Measurements from ENCODE around the gene CRISP1.
"Not testable (repeated sequence)": the region's sequence is repeated elsewhere in the genome, so short reads cannot be mapped to it uniquely, and the experiment has no call there.

The CRISP1 gene

DNA sequence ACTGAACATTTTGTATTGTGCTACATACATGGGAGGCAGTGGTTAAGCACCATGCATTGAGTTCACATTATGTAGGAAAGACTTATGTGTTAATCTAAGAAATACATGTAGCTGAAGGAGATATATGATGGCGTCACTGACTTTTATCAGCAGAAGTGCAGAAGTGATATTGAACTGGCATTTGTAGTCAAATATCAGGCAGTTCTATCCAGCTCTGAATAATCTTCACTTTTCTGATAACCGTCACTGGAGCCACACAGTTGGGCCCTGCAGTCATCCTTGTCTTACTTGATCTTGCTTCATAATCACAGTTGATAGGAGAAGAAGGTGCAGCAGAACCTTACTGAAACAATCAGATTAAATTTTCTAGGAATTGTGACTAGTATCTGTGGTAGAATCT, 26.4 kb downstream of the CRISP1 start:
- no peak for DNase-seq (ENCODE audit: low read depth)

DNA sequence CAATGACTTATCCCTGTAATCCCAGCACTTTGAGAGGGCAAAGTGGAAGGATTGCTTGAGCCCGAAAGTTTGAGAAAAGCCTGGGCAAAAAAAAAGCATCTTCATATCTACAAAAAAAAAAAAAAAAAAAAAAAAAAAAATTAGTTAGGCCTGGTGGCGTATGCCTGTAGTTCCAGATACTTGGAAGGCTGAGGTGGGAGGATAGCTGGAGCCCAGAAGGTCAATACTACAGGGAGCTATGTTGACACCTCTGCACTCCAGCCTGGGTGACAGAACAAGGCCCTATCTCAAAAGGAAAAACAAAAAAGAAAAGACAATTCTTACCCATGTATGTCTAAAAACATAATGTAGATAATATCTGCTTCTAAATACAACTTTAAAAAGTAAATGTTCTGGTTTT, 27.2 kb downstream of the CRISP1 start:
- DNase-seq (ENCODE audit: low read depth), result no peak

DNA sequence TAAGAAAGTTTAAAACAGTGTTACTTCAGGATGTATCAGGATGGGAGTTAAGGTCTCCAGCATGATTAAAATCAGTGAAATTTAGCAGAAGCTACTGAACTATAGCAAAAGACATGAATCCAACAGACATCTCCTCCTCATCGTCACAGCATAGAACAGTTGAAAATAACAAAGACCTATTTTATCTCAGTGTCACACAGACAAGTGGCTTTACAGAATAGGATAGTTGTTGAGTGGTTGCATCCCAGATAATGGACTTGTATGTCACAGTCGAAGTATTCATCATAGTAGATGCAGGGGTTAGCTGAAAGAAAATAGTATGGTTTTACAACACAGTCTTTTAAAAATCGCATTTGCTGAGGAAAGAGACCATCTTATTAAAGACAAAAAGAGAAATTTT, 31.2 kb downstream of the CRISP1 start:
- no peak for DNase-seq (ENCODE audit: low read depth)

DNA sequence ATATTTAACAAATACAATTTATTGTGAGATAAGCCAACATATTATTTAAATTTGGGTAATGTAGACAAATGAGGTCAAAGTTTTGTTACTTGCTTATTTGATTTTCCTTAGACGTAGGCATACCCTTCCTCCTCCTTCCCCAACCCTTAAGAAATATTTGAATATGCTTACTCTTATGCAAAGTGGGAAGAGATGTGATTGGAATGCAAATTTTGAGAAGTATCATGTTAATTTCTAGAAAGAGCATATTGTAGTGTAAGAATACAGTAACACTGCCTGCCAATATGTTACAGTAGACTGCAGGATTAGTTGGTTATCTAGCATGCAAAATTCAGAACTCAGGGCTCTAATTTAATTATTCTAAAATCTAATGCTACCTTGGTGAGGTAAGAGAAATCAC, 32.9 kb downstream of the CRISP1 start:
- no peak for DNase-seq (ENCODE audit: low read depth)

DNA sequence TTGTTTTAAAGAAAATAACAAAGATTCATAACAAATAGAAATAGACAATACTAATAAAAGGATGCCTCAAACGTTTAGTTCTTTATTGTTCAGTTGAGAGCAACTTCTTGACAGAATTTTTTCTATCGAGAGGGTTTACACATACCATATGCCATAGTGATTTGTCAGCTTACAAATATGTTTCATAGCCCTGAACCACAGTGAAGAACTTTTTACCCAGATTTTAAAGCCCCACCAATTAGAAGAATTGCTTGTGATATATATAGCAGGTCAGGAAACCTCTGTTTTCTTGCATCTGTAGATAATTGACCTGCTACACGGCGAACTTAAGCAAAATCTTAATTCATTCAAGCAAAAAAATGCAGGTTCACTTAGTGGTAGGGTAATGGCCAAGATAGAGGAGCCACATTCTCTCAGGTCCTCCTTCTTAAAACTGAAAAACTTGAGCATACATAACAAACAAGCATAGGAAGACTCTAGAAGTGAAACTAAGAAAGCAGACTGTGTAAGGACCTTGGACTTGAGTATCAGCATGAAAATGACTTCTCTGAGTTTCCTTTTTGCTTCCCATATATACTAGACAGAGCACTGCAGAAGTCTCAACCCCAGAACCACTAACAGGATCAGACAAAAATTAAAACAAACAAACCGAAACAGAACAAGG, 39.5 kb downstream of the CRISP1 start:
- no peak for DNase-seq (ENCODE audit: low read depth)

DNA sequence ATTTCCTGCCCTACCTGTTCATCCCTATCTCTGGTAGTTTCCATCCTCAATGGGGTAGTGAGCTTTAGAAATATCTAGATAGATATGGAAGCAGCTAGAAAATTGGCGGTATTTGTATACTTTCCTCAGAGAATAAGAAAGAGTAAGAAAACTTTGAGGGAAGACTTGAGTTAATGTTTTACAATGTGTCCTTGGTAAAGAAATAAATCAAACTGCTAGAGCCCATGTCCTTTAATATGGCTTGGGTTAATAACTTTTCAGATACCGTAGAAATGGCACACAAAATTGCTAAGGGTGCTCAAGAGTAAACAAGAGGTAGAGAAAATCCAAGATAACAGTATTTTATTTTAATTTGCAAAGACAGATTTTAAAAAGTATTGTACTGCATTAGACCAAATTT, 51.2 kb downstream of the CRISP1 start:
- DNase-seq (ENCODE audit: low read depth), result no peak

DNA sequence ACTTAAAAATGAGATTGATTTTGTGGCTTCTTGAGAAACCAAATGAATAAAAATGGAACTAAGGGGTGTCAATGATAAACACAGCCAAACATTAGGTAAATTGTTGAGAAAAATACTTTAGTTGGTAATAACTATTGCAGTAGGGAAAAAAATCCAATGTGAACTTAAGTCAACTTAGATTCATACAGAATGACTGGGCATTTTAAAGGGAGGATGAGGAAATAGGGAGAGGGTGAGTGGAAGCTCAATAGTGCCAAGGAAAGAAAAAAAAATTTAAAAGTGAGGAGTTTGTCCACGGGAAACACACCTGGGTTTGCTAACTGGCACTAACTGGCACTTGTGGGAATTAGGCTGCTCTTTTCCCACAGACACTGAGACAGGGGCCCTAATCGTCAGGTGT, 53.1 kb downstream of the CRISP1 start:
- DNase-seq (ENCODE audit: low read depth), result no peak

DNA sequence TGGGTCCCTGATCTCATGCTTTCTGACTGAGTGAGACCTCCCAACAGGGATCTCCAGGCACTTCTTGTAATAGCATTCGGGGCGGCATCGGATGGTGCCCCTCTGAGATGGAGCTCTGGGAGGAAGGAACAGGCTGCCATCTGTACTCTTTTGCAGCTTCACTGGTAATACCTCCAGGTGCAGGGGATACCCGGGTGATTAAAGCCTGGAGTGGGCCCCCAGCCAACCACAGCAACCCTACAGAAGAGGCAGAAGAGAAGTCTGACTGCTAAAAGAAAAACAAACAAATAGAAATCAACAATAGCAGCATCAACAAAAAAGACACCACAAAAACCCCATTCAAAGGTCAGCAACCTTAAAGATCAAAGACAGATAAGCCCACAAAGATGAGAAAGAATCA, 60.2 kb downstream of the CRISP1 start:
- no peak for DNase-seq (ENCODE audit: low read depth)

DNA sequence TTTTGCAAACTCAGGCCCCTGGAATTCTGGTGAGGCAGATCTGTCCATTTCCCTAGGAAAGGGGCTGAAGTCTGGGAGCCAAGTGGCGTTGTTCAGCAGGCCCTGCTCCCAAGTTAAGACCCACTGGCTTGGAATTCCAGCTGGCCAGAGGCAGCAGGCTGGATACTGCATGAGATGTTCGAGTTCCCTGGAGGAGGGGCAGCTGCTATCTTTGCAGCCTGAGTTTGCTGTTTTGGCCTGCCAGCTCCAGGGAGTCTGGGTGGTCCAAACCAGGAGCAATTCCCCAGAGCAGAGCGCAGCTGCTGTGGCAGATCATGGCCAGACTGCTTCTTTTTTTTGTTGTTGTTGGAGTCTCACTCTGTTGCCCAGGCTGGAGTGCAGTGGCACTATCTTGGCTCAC, 61.1 kb downstream of the CRISP1 start:
- DNase-seq (ENCODE audit: low read depth), result no peak

DNA sequence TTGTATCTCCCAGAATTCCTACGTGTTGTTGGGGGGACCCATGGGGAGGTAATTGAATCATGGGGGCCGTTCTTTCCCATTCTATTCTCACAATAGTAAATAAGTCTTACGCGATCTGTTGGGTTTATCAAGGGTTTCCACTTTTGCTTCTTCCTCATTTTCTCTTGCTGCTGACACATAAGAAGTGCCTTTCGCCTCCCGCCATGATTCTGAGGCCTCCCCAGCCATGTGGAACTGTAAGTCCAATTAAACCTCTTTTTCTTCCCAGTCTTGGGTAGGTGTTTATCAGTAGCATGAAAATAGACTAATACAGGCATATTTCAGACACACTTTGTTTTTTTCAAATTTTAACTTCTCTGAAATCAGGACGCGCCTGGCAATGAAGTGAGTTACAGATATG, 64.8 kb downstream of the CRISP1 start:
- no peak for DNase-seq (ENCODE audit: low read depth)

DNA sequence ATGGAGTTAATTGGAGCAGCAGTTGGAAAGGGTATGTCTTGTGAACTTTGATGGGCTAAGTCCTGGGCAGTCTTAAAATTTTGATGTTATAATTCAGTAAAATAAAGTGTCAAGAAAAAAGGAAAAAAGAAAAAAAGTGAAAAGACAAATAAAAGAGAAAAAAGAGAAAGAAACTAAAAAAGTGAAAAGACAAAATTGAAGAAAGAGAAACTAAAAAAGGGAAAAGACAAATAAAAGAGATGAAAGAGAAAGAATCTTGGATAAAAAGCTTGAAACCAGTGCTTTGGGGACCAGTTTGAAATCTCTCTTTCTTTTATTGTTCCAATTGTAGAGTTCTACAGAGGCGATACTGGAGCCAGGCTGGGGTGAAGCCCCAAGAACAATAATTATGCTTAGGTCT, 67.2 kb downstream of the CRISP1 start:
- DNase-seq (ENCODE audit: low read depth), result no peak

DNA sequence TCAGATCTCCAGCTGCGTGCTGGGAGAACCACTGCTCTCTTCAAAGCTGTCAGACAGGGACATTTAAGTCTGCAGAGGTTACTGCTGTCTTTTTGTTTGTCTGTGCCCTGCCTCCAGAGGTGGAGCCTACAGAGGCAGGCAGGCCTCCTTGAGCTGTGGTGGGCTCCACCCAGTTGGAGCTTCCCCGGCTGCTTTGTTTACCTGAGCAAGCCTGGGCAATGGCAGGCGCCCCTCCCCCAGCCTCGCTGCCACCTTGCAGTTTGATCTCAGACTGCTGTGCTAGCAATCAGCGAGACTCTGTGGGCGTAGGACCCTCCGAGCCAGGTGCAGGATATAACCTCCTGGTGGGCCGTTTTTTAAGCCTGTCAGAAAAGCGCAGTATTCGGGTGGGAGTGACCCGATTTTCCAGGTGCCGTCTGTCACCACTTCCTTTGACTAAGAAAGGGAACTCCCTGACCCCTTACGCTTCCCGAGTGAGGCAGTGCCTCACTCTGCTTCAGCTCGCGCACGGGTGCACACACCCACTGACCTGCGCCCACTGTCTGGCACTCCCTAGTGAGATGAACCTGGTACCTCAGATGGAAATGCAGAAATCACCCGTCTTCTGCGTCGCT, 69.4 kb downstream of the CRISP1 start:
- DNase-seq (ENCODE audit: low read depth), result not testable (repeated sequence)

DNA sequence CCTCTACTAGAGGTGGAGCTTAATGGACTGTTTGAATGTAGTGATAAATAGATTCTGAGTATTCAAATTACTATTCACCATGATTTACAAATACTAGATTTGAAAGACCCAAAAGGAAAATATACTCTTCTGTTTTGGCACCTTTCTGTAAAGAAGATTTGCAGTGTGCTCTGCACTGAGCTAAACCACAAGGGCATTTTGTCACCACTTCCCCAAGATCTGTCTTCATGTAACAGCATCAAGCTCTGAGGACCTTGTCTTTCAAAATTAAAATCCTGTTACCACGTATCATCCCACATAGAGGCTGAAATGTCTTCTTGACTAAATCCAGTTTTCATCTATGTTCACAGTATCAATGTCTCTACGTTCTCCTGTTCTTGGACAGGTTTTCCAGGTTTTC, 76.0 kb downstream of the CRISP1 start:
- no peak for DNase-seq (ENCODE audit: low read depth)

DNA sequence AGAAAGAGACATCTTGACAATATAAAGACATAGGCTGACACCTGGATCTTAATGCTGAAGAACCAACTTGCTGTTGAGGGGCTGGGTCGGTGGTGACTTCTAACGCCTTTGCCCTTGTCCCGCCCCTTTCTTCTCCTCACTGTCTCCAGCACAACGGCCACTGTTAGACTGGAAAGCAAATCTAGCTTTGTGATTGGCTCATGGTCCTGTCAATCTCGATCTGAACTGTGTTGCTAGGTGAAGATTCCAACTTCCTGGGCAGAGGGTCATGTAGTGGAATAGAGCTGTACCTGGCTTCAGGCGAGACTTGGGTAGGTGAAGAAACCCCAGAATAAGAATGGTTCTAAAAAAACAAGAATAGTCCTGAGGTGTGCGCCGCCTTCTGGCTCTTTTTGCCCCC, 79.2 kb downstream of the CRISP1 start, which contains the start of gene PGK2:
TSS of gene PGK2 (minus strand) at position 110 of the 400 bp plus-strand sequence. CDS start at position 12, 98 bp downstream.
- no peak for DNase-seq (ENCODE audit: low read depth)

DNA sequence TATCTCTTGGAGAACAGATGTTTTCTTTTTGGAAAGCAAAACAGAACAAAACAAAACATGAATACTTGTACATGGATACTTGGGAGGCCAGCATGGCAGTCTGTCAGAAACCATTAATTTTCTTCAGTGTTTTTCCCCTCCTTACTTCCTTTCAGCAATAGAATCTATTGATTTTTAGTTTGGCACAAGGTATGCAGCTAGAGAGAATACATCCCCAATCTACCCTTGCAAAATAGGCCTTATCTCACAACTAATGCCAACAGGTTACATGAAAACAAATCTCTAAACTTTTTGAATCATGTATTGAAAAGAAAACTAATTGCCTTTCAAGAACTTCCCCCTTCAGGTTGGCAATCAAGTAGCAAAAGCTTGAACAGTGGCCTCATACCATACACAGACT, 82.1 kb downstream of the CRISP1 start:
- no peak for DNase-seq (ENCODE audit: low read depth)
